DND-41 (cell line): ENCODE data around the gene ATPAF2.

Source experiments
- EZH2 ChIP-seq: IDR thresholded peaks from 3 replicates; pipeline ENCODE4 v1.6.1; 2012; ENCODE audit warnings: borderline replicate concordance, low read depth, mild to moderate bottlenecking, moderate library complexity, low read length, inconsistent platforms; ENCODE audit not compliant: severe bottlenecking
- TF ChIP-seq, protein P1 (sequence below): IDR thresholded peaks from 2 replicates; pipeline ENCODE4 v1.5.1; 2012; ENCODE audit warnings: borderline replicate concordance, low read length, moderate library complexity, mild to moderate bottlenecking; ENCODE audit not compliant: poor library complexity, severe bottlenecking; ENCODE audit errors: extremely low read depth

DNA sequence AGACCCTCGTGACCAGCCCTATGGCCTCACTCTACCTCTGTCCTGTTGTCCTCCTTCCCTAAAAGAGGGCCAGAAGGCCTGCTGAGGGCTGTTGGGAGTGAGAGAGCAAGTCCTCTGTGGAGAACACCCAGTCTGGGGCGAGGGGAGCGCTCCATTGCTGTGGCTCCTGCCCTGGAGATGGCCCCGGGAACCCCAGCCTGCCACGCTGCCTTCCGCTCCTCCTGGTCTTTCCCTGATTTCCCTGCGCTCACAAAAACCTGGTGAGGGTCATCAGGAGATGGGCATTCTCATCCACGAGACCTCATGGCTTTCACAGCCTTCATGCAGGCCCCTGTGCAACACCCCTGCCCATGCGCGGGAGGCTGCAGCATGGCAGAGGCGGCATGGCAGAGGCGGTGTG, 45.1 kb downstream of the ATPAF2 start:
- TF ChIP-seq, protein P1, sequence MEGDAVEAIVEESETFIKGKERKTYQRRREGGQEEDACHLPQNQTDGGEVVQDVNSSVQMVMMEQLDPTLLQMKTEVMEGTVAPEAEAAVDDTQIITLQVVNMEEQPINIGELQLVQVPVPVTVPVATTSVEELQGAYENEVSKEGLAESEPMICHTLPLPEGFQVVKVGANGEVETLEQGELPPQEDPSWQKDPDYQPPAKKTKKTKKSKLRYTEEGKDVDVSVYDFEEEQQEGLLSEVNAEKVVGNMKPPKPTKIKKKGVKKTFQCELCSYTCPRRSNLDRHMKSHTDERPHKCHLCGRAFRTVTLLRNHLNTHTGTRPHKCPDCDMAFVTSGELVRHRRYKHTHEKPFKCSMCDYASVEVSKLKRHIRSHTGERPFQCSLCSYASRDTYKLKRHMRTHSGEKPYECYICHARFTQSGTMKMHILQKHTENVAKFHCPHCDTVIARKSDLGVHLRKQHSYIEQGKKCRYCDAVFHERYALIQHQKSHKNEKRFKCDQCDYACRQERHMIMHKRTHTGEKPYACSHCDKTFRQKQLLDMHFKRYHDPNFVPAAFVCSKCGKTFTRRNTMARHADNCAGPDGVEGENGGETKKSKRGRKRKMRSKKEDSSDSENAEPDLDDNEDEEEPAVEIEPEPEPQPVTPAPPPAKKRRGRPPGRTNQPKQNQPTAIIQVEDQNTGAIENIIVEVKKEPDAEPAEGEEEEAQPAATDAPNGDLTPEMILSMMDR = no peak
- no peak for TF ChIP-seq EZH2
